HepG2 (cell line): ENCODE data around the gene P2RX6. TPM values are rescaled to one million over a fixed set of nuclear protein-coding genes. Genes with fewer than 3 reads are reported as not detected.

ENCODE experiments used
- CREM ChIP-seq, 2 experiments: sonication (generic) in 1 of 2; formaldehyde crosslinking in 1 of 2; IDR thresholded peaks; 2 replicates each; pipeline versions ENCODE4 v1.4.0 to v1.6.1; 2016 to 2020; ENCODE audit warnings: antibody characterized with exemption in 1 of 2, mild to moderate bottlenecking in 1 of 2, missing genetic modification reagents in 1 of 2
- DZIP1 ChIP-seq: sonication (generic); formaldehyde crosslinking; IDR thresholded peaks from 2 replicates; pipeline ENCODE4 v1.5.0; 2020; ENCODE audit warnings: mild to moderate bottlenecking, missing genetic modification reagents
- EP300 ChIP-seq, 3 experiments: sonication (generic) in 1 of 3; formaldehyde crosslinking in 1 of 3; IDR thresholded peaks; 2 replicates each; pipeline versions ENCODE4 v1.5.1 to v1.6.1; 2011 to 2020; ENCODE audit warnings: low read depth in 2 of 3, low read length in 2 of 3, borderline replicate concordance in 1 of 3, improper control_type of control experiment in 1 of 3, mild to moderate bottlenecking in 1 of 3, missing genetic modification reagents in 1 of 3, moderate library complexity in 1 of 3
- FOXK1 ChIP-seq: sonication (generic); formaldehyde crosslinking; IDR thresholded peaks from 2 replicates; pipeline ENCODE4 v1.4.0; 2020; ENCODE audit warnings: low read depth, missing genetic modification reagents, borderline replicate concordance
- JDP2 ChIP-seq: sonication (generic); formaldehyde crosslinking; IDR thresholded peaks from 2 replicates; pipeline ENCODE4 v1.8.1; 2022; ENCODE audit warnings: missing genetic modification reagents, borderline replicate concordance
- MLLT10 ChIP-seq: sonication (generic); formaldehyde crosslinking; IDR thresholded peaks from 2 replicates; pipeline ENCODE4 v1.4.0; 2020; ENCODE audit warnings: missing genetic modification reagents
- NKX3-1 ChIP-seq: sonication (generic); formaldehyde crosslinking; IDR thresholded peaks from 2 replicates; pipeline ENCODE4 v1.5.0; 2020; ENCODE audit warnings: missing genetic modification reagents
- NR2F2 ChIP-seq: IDR thresholded peaks from 2 replicates; pipeline ENCODE4 v1.6.1; 2012; ENCODE audit warnings: low read depth, inconsistent platforms, borderline replicate concordance
- PRPF4 ChIP-seq: fragments of 200-400 bp; formaldehyde crosslinking; IDR thresholded peaks from 2 replicates; pipeline ENCODE4 v1.6.1; 2016; ENCODE audit warnings: low read length, low read depth; ENCODE audit not compliant: poor library complexity, severe bottlenecking
- PTBP1 ChIP-seq: fragments of 200-400 bp; formaldehyde crosslinking; IDR thresholded peaks from 2 replicates; pipeline ENCODE4 v1.6.1; 2018; ENCODE audit warnings: low read length, low read depth; ENCODE audit not compliant: poor library complexity, severe bottlenecking
- RELA ChIP-seq: sonication (generic); formaldehyde crosslinking; IDR thresholded peaks from 2 replicates; pipeline ENCODE4 v1.4.0; 2020; ENCODE audit warnings: missing genetic modification reagents
- SATB2 ChIP-seq: sonication (generic); formaldehyde crosslinking; IDR thresholded peaks from 2 replicates; pipeline ENCODE4 v1.5.0; 2020; ENCODE audit warnings: missing genetic modification reagents
- TCF7L2 ChIP-seq: IDR thresholded peaks from 2 replicates; pipeline ENCODE4 v1.6.1; 2011; ENCODE audit warnings: mild to moderate bottlenecking, low read depth, low read length, moderate library complexity
- YEATS2 ChIP-seq: sonication (generic); formaldehyde crosslinking; IDR thresholded peaks from 2 replicates; pipeline ENCODE4 v1.4.0; 2020; ENCODE audit warnings: missing genetic modification reagents, borderline replicate concordance
- ZBTB20 ChIP-seq: sonication (generic); formaldehyde crosslinking; IDR thresholded peaks from 2 replicates; pipeline ENCODE4 v1.8.1; 2023; ENCODE audit warnings: missing genetic modification reagents, low read depth, mild to moderate bottlenecking, borderline replicate concordance
- ZBTB7B ChIP-seq: sonication (generic); formaldehyde crosslinking; IDR thresholded peaks from 2 replicates; pipeline ENCODE4 v1.4.0; 2020; ENCODE audit warnings: missing genetic modification reagents
- ZNF652 ChIP-seq: IDR thresholded peaks from 2 replicates; pipeline ENCODE4 v1.6.1; 2016; ENCODE audit warnings: low read depth, borderline replicate concordance
- ZNF773 ChIP-seq: sonication (generic); formaldehyde crosslinking; IDR thresholded peaks from 2 replicates; pipeline ENCODE4 v1.4.0; 2020; ENCODE audit warnings: missing genetic modification reagents, borderline replicate concordance
- polyA plus RNA-seq, 8 experiments: library from polyadenylated mRNA; depleted of rRNA in 3 of 8; stranded (reverse) in 7 of 8; unstranded in 1 of 8; fragments of >200 nt; fragmentation: Illumina TruSeq in 4 of 8; extraction: Trizol in 4 of 8; gene quantifications; 2 replicates each; pipeline versions ENCODE4 v1.2.1 to v1.2.3, GENCODE V29; 2011 to 2016; ENCODE audit warnings: low read depth in 4 of 8, missing spikeins in 1 of 8, mixed read lengths in 1 of 8; ENCODE audit not compliant: insufficient read depth in 1 of 8
- total RNA-seq, 5 experiments: library from RNA; depleted of rRNA; stranded (reverse); fragments of >200 nt; fragmentation: Illumina TruSeq; extraction: Trizol; gene quantifications; 2 replicates each; pipeline ENCODE4 v1.2.3, GENCODE V29; 2016; ENCODE audit warnings: low read depth in 1 of 5
- TF ChIP-seq, protein P1 (sequence below): sonication (generic); formaldehyde crosslinking; IDR thresholded peaks from 2 replicates; pipeline ENCODE4 v1.5.0; 2020; ENCODE audit warnings: mild to moderate bottlenecking, missing genetic modification reagents, borderline replicate concordance
- TF ChIP-seq, protein P2 (sequence below): sonication (generic); formaldehyde crosslinking; conservative IDR thresholded peaks from 2 replicates; pipeline ENCODE4 v1.8.0; 2022; ENCODE audit warnings: mild to moderate bottlenecking, moderate library complexity, missing genetic modification reagents
- TF ChIP-seq, protein P3 (sequence below): IDR thresholded peaks from 2 replicates; pipeline ENCODE4 v1.6.1; 2018; ENCODE audit warnings: missing genetic modification reagents, mild to moderate bottlenecking, missing compliant biosample characterization

The P2RX6 gene
- total and polyA plus RNA-seq, 2 of the 13 experiments (the other 11 are each of a cell fraction or from before 2014, with no cell fraction given) = 0.04 to 0.12 TPM

- TF ChIP-seq, protein P1, sequence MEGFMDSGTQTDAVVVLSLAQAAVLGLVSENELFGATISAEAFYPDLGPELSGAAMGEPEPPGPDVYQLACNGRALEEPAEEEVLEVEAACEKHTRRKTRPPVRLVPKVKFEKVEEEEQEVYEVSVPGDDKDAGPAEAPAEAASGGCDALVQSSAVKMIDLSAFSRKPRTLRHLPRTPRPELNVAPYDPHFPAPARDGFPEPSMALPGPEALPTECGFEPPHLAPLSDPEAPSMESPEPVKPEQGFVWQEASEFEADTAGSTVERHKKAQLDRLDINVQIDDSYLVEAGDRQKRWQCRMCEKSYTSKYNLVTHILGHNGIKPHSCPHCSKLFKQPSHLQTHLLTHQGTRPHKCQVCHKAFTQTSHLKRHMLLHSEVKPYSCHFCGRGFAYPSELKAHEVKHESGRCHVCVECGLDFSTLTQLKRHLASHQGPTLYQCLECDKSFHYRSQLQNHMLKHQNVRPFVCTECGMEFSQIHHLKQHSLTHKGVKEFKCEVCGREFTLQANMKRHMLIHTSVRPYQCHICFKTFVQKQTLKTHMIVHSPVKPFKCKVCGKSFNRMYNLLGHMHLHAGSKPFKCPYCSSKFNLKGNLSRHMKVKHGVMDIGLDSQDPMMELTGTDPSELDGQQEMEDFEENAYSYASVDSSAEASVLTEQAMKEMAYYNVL (CRISPR knock-in tag) = peak; percentile 89; the same call in 1 of the 2 replicates
- TF ChIP-seq PTBP1 = no peak
- TF ChIP-seq, protein P2, sequence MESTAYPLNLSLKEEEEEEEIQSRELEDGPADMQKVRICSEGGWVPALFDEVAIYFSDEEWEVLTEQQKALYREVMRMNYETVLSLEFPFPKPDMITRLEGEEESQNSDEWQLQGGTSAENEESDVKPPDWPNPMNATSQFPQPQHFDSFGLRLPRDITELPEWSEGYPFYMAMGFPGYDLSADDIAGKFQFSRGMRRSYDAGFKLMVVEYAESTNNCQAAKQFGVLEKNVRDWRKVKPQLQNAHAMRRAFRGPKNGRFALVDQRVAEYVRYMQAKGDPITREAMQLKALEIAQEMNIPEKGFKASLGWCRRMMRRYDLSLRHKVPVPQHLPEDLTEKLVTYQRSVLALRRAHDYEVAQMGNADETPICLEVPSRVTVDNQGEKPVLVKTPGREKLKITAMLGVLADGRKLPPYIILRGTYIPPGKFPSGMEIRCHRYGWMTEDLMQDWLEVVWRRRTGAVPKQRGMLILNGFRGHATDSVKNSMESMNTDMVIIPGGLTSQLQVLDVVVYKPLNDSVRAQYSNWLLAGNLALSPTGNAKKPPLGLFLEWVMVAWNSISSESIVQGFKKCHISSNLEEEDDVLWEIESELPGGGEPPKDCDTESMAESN (CRISPR knock-in tag) = peak; percentile 41
- TF ChIP-seq EP300 (IDR thresholded peaks at IDR 0.05; ENCODE audit: low read depth in 2 of 2, low read length in 2 of 2) = no peak
- TF ChIP-seq EP300 (CRISPR knock-in tag; IDR thresholded peaks at IDR 0.05; ENCODE audit: borderline replicate concordance) = no peak
- peak; percentile 21; the same call in 1 of the 2 replicates for TF ChIP-seq ZBTB20
- no peak for TF ChIP-seq RELA
- 0 out of 2 replicates have a peak, but pooled peaks have one; percentile 13 for TF ChIP-seq ZNF773 (CRISPR knock-in tag)
- no peak for TF ChIP-seq NR2F2
- TF ChIP-seq YEATS2 = peak; percentile 92
- no peak; the same call in 1 of the 2 replicates for TF ChIP-seq JDP2
- TF ChIP-seq, protein P3, sequence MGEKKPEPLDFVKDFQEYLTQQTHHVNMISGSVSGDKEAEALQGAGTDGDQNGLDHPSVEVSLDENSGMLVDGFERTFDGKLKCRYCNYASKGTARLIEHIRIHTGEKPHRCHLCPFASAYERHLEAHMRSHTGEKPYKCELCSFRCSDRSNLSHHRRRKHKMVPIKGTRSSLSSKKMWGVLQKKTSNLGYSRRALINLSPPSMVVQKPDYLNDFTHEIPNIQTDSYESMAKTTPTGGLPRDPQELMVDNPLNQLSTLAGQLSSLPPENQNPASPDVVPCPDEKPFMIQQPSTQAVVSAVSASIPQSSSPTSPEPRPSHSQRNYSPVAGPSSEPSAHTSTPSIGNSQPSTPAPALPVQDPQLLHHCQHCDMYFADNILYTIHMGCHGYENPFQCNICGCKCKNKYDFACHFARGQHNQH (CRISPR knock-in tag) = peak; percentile 82
- no peak for TF ChIP-seq ZBTB7B (CRISPR knock-in tag)
- peak; percentile 86 for TF ChIP-seq DZIP1 (CRISPR knock-in tag)
- no peak for TF ChIP-seq SATB2 (CRISPR knock-in tag)
- 0 out of 2 replicates have a peak, but pooled peaks have one; percentile 23 for TF ChIP-seq NKX3-1
- TF ChIP-seq TCF7L2 = no peak
- TF ChIP-seq ZNF652 (CRISPR knock-in tag) = no peak
- TF ChIP-seq MLLT10 (CRISPR knock-in tag) = no peak
- TF ChIP-seq PRPF4 = no peak
- peak; percentile 62 for TF ChIP-seq CREM (IDR thresholded peaks at IDR 0.05)
- no peak for TF ChIP-seq CREM (CRISPR knock-in tag; IDR thresholded peaks at IDR 0.05)
- TF ChIP-seq FOXK1 (CRISPR knock-in tag) = peak; percentile 63; the same call in 1 of the 2 replicates
Observed at GRCh38 chr22:21001601-21002325, 13.2 kb upstream of the P2RX6 start, which contains the start of gene THAP7 (continued).
